ENCODE results near the gene NSUN6.
"Not testable (repeated sequence)": the region's sequence is repeated elsewhere in the genome, so short reads cannot be mapped to it uniquely, and the experiment has no call there.

Gene NSUN6

GRCh38 chr10:18659125-18659818 lies 7.9 kb upstream of the NSUN6 start, which contains the start of gene ARL5B:
TSS of gene ARL5B (plus strand) at chr10:18659431. CDS start at chr10:18659638, 207 bp downstream.
- peak; percentile 75 for DNase-seq

DNA sequence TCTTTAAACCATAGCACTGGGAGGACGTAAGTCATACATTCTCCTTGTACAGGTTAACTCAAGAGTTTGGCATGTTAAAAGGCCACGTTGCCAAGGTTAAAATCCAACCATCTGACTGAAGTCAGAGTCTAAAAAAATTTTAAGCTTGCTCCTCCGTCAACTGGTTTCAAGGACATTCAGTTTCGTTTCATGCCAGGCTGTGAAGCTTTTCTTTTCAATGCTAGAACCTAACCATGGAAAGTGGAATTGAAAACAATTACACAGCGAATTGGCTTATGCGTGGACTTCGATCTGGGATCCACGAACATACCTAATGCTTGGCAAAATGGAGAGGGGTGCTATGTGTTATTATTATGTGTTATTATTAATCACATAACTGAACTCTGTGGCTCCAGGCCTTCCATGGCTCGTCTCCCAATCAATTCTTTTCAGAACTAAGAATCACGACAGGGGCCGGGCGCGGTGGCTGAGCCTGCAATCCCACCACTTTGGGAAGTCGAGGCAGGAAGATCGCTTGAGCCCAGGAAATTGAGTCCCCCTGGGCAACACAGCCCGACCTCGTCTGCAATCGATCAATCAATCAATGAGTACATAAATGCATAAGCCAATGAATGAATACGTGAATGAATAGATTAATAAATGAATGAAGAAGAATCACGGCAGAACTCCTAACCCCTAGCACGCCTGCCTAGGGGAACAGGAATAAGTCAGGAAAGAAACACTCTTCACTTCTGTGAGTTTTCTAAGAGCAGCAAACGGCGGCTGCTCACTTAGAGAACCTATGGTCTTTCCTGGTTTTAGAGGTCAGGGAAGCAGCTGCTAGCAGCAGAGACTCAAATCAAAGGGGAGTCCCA lies 7.1 kb upstream of the NSUN6 start:
- peak; percentile 1 for DNase-seq

DNA sequence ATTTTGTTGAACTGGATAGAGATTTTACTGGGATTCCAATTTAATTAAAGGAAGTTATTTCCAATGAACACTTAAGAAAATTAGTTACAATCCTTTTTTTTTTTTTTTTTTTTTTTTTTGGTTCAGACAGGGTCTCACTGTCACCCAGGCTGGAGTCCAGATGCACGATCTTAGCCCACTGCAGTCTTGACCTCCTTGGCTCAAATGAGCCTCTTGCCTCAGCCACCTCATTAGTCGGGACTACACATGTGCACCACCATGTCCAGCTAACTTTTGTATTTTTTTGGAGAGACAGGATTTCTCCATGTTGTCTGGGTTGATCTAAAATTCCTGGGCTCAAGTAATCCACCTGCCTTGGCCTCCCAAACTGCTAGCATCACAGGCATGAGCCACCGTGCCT lies 5.3 kb upstream of the NSUN6 start:
- no peak for DNase-seq

GRCh38 chr10:18653112-18653511 lies 1.7 kb upstream of the NSUN6 start:
- DNase-seq = no peak

DNA sequence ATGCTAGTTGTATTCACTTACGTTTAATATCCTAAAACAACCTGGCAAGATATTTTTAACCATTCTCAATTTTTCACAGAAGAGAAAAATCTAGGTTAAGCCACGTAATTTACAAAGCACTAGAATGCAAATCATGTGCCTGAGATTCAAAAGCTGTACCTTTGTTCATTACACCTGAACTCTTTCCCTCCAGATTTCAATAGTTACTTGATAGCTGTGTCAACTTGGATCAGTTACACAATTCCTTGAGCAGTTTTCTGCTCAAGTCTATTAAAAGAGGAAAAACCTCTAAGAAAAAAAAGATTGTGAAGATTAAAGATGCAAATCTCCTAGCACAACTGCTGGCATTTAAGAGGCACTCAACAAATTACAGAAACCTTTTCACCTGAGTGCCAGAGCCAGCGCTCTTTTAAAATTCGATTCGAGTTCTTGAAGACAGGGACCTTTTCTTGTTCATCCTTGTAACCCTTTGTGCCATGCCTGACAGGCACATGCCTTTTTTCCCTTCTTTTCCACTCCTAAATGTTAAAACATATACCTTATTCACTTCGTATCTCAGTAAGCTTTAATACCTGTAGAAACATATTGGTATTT lies 886 bp downstream of the NSUN6 start:
- DNase-seq = no peak

GRCh38 chr10:18649364-18649959 lies 1.9 kb downstream of the NSUN6 start:
- DNase-seq = no peak

DNA sequence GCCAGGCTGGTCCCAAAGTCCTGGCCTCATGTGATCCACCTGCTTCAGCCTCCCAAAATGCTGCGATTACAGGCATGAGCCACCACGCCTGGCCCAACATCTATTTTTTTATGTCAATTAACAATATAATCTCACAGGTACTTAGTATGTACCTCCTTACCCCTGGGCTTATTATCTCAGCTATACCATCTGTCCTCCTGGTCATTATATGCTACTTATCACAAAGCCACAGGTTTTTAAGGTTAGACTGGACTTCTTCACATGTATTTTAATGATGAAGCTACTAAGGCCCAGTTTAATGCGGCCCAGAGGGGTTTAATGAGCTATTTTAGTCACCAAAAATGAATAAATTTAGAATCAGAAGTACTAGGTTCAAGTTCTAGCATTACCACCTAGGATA lies 3.4 kb downstream of the NSUN6 start:
- no peak for DNase-seq

DNA sequence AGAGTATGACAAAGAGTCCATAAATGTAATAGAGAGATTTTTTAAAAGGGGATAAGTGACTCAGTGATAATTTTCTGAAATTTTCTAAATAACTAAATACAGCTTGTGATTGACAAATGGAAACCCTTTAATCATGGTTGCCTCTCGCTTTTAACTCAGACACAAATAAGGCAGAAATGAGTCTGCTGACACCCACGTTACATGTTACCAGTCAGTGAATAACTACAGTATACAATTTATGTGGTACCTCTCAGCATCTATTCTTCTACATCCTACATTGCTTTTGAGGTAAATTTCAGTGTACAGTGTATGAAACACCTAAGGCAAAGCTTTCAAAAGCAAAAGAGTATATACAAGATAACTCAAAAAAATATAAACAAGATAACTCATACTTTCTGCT lies 4.2 kb downstream of the NSUN6 start:
- DNase-seq = no peak

DNA sequence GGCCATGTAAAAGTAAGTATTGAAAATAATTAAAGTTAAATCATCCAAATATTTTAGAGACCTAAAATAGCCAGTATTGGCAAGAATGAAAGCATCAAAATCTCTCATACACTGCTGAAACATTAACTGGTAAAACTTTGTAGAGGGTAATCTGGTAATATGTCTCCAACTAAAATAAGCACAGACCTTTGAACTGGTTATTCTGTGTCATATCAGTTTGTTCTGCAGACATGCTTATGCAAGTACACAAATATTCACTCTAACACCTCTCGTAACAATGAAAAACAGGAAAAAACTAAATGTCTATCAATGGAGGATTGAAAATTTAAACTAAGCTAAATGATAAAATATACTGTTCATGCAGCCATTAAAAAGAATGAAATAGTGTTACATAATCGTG lies 11.7 kb downstream of the NSUN6 start:
- DNase-seq = not testable (repeated sequence)

- not testable (repeated sequence) for DNase-seq
Measured at GRCh38 chr10:18637400-18637799, 14.0 kb downstream of the NSUN6 start.

- no peak for DNase-seq
Measured at GRCh38 chr10:18635995-18636394, 15.4 kb downstream of the NSUN6 start.

DNA sequence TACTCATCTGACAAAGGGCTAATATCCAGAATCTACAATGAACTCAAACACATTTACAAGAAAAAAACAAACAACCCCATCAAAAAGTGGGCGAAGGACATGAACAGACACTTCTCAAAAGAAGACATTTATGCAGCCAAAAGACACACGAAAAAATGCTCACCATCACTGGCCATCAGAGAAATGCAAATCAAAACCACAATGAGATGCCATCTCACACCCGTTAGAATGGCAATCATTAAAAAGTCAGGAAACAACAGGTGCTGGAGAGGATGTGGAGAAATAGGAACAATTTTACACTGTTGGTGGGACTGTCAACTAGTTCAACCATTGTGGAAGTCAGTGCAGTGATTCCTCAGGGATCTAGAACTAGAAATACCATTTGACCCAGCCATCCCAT lies 18.9 kb downstream of the NSUN6 start:
- not testable (repeated sequence) for DNase-seq

DNA sequence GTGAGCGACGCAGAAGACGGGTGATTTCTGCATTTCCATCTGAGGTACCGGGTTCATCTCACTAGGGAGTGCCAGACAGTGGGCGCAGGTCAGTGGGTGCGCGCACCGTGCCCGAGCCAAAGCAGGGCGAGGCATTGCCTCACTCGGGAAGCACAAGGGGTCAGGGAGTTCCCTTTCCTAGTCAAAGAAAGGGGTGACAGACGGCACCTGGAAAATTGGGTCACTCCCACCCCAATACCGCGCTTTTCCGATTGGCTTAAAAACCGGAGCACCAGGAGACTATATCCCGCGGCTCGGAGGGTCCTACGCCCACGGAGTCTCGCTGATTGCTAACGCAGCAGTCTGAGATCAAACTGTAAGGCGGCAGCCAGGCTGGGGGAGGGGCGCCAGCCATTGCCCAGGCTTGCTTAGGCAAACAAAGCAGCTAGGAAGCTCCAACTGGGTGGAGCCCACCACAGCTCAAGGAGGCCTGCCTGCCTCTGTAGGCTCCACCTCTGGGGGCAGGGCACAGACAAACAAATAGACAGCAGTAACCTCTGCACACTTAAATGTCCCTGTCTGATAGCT lies 23.9 kb downstream of the NSUN6 start:
- DNase-seq = peak; percentile 35

DNA sequence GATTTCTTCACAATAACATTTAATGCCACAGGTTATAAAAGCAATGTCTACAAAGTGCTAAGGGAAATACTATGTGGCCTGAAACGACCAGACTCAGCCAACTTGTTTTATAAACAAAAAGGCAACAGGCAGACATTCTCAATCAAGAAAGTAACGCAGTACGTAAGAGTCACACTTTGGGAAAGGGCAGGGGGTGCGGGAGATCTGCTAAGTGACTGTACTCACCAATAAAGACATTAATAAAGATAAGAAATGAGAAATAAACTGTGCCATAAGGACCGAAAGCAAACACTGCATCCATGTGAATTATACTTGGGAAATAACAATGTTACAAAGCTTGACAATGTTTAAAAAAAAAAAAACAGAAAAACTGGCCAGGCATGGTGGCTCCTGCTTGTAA lies 25.5 kb downstream of the NSUN6 start:
- DNase-seq = no peak

DNA sequence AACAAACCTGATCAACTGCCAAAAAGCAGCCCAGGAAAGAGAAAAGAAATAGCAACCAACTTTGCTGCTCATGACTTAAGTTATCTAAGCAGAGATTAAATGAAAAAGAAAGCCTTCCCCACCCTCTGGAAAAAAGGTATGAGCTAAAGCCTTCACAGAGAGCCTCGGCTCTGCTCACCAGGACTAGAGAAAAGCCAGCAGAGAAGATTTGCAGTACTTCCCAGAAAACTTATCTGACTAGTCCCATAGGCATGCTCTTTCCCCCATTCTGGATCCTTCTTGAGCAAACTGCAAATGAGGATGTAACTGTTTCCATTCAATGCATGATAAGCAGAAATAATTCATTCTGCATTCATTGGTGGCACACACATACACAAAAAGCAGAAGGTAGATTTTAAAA lies 27.7 kb downstream of the NSUN6 start:
- not testable (repeated sequence) for DNase-seq

GRCh38 chr10:18620856-18621255 lies 30.5 kb downstream of the NSUN6 start:
- DNase-seq = no peak

DNA sequence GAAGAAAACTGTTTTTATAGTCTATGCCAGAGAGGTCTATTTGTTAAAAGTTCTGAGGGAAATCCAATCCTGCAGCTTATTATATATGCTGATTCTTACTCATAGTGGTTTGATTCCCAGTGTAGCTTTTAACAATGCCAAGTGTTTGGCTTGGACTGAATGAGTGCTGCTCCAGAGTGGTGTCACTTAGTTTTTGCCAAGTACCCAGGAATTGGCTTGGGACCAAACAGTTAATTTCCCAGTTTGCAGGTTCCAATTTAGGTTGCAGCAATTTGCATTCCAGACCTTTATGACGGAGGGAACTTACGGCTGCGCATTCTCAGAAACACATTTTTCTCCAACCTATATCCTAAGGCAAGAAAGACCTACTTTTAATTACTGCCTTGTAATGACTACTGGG lies 32.4 kb downstream of the NSUN6 start:
- DNase-seq = no peak

DNA sequence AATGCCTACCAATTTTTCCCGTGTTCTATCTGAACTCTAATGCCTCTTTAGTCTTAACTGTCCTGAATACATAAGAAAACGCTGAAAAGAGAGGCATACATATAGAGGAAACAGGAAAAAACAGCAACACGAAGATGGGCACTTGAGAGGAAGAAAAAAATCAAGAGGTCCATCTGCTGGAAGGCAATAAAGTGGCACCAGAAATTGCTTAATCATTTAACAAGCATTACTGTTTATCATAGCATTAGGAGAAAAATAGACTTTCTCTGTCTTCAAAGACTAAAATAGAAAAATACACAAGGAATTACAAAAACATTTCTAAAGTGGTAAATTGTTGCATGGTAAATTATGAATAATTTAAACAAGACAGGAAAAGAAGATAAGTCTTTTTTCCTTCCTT lies 35.0 kb downstream of the NSUN6 start:
- no peak for DNase-seq

GRCh38 chr10:18615618-18616017 lies 35.8 kb downstream of the NSUN6 start:
- DNase-seq = no peak

- DNase-seq = no peak
Measured at GRCh38 chr10:18611168-18611567, 40.2 kb downstream of the NSUN6 start.

- DNase-seq = peak; percentile 81
Measured at GRCh38 chr10:18610517-18610916, 40.9 kb downstream of the NSUN6 start.

DNA sequence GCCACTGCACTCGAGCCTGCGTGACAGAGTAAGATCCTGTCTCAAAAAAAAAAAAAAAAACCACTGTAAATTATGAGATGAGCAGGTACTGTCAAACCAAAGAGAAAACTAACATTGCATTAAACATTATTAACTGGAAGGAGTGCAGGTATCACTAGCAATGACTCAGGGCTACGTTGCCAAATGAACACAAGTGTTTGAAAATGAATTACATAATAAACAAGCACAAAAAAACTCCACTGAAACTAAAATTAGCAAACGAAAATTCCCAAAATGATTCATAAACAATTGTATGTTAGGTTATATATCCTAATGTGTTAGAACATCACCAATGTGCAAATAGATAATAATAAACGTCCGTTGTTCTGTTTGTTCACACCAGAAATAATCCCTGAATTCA lies 42.8 kb downstream of the NSUN6 start:
- no peak for DNase-seq
